GM12872 (cell line): ENCODE data around the gene AVPR1A.

Experiments
- TF ChIP-seq, protein P1 (sequence below): IDR thresholded peaks from 3 replicates; pipeline ENCODE4 v1.5.1; 2011; ENCODE audit warnings: low read depth, mild to moderate bottlenecking, low read length, moderate library complexity; ENCODE audit not compliant: insufficient read depth

AVPR1A gene

DNA sequence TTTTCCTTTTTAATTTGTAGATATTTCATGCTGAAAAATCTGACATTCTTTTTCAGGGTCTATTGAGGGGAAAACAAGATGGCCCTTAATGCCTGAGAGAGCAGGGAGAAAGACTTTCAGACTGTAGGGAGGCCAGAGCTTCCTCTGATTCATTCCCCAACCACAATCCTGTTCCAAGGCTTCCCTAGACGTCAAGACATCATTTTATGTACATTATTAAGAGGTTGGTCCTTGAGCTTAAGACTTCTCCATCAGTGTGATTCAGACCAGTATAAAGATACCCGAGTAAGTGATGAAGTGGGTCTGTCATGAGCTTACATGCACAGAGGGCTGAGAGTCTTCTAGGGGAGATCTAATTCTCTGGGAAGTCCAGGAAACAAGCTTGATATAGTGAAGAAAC is 57.3 kb downstream of the AVPR1A start:
- TF ChIP-seq, protein P1, sequence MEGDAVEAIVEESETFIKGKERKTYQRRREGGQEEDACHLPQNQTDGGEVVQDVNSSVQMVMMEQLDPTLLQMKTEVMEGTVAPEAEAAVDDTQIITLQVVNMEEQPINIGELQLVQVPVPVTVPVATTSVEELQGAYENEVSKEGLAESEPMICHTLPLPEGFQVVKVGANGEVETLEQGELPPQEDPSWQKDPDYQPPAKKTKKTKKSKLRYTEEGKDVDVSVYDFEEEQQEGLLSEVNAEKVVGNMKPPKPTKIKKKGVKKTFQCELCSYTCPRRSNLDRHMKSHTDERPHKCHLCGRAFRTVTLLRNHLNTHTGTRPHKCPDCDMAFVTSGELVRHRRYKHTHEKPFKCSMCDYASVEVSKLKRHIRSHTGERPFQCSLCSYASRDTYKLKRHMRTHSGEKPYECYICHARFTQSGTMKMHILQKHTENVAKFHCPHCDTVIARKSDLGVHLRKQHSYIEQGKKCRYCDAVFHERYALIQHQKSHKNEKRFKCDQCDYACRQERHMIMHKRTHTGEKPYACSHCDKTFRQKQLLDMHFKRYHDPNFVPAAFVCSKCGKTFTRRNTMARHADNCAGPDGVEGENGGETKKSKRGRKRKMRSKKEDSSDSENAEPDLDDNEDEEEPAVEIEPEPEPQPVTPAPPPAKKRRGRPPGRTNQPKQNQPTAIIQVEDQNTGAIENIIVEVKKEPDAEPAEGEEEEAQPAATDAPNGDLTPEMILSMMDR = no peak

DNA sequence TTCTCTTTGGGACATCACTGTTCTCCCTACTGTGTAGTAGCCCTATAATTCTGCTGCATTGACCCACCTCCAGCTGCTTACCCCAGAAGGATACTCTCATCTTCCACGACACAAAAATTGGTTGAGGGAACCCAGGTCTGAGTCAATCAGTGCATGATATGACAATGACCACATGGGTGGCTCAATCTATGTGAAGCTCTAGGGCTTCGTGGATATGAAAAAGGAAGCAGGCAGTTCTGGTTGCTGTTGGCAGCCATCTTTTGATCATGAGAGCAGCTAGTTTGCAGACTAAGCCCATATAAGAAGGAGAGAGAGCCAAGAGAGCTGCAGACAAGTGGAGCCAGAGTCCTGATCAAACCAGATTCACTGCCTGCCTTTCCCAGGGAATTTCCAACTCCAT is 57.9 kb downstream of the AVPR1A start:
- TF ChIP-seq, protein P1 = no peak
